ENCODE measurements around the gene TMEM63C. TPM values are rescaled to one million over a fixed set of nuclear protein-coding genes. Genes with fewer than 3 reads are reported as not detected.

The TMEM63C gene
- polyA plus RNA-seq, 1 donor = 7.7 TPM

DNA sequence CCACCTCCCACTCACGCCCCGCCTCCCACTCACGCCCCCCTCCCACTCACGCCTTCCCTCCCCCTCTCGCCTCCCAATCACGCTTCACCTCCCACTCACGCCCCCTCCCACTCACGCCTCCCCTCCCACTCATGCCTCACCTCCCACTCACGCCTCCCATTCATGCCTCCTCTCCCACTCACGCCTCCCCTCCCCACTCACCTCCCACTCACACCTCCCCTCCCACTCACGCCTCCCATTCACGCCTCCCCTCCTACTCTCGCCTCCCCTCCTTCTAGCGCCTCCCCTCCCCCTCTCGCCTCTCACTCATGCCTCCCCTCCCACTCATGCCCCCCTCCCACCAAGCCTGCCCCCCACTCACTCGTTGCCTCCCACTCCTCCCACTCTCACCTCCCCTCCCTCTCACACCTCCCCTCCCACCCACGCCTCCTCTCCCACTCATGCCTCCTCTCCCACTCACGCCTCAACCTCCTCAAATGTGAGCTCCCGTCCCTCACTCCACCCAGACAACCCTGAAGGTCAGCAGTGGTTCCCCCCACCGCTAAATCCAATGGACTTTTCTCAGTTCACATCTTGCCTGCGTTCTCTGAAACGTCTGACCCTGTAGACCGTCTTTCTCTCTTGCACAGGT is 39.8 kb downstream of the TMEM63C start:
- peaks cover 2% of the 10 kb centered on the region for H3K27me3 ChIP-seq (ENCODE audit: control insufficient read depth, insufficient read depth, low read length)
- no peak for DNase-seq
- no peak overlapping the region for H3K4me3 ChIP-seq (ENCODE audit: low read length)
- no peaks in the 10 kb centered on the region for H3K36me3 ChIP-seq (ENCODE audit: control insufficient read depth, insufficient read depth, low read length)
- no peaks in the 10 kb centered on the region for H3K9me3 ChIP-seq (ENCODE audit: control insufficient read depth, low read depth, low read length)
- H3K4me1 ChIP-seq (ENCODE audit: control insufficient read depth, insufficient read depth, low read length) = no peaks in the 10 kb centered on the region
- no CpG with 5 or more reads among the region's 23 CpGs for WGBS (ENCODE audit: insufficient coverage, low lambda C conversion rate)
- no peak overlapping the region for H3K27ac ChIP-seq (ENCODE audit: low read length)

DNA sequence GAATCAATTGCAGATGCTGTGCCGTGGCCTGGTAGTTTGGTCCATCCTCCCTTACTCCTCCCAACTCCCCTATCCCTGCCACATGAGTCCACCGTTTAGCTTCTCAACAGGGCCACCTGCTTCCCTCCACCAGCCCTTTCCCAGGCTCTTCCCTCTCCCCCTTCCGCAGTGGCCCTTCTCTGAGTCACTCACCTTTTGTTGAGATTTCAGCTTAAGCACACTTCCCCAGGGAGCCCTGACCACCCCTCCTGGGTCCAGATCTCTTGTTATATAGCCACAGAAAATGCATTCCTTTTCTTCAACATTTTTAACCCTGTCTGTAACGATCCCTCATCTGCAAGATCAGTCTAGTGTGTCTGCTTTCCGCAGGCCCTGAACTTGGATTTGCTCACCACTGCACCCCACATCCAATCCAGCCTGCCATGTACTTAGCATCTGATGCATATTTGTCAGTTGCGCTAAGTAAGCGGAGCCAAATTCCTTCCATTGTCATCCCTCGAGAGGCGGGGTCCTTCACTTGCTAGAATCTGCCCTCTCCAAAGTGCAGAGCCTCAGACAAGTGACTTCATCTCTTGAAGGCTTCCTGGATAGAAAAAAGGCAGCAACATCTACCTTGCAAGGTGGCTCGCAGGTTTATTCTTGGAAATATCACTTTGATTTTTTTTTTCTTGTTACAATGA is 41.1 kb downstream of the TMEM63C start:
- no peaks in the 10 kb centered on the region for H3K4me1 ChIP-seq (ENCODE audit: control insufficient read depth, insufficient read depth, low read length)
- no peaks in the 10 kb centered on the region for H3K27me3 ChIP-seq (ENCODE audit: control insufficient read depth, insufficient read depth, low read length)
- no peaks in the 10 kb centered on the region for H3K36me3 ChIP-seq (ENCODE audit: control insufficient read depth, insufficient read depth, low read length)
- DNase-seq = no peak
- no peak overlapping the region for H3K27ac ChIP-seq (ENCODE audit: low read length)
- H3K4me3 ChIP-seq (ENCODE audit: low read length) = no peak overlapping the region
- 100% methylated on average over 1 of the region's 10 CpGs for WGBS (ENCODE audit: insufficient coverage, low lambda C conversion rate)
- H3K9me3 ChIP-seq (ENCODE audit: control insufficient read depth, low read depth, low read length) = no peaks in the 10 kb centered on the region

DNA sequence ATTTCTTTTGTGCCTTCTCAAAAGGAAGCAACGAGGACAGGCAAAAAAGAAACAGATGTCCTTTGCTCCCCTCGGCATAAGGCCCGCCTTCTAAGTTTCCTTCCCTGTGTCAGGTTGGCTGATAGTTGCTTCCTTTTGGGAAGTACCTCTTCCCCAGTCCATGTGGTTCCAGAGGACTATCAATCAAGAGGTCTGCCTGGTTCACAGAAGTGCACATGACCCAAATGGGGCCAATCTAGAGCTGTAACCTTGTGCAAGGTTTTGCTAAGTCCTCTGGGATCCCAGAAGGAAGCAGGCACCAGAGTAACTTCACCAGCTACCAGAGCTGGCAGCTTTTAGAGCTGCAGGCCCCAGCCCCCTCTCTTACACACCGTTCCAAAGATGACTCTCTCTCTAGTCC is 42.6 kb downstream of the TMEM63C start:
- WGBS (ENCODE audit: insufficient coverage, low lambda C conversion rate) = no CpG with 5 or more reads among the region's 4 CpGs
- Histone ChIP-seq H3K4me3 (ENCODE audit: low read length) (no peak overlapping the region), H3K9me3 (ENCODE audit: control insufficient read depth, low read depth, low read length) (no peaks in the 10 kb centered on the region), H3K36me3 (ENCODE audit: control insufficient read depth, insufficient read depth, low read length) (no peaks in the 10 kb centered on the region), H3K27me3 (ENCODE audit: control insufficient read depth, insufficient read depth, low read length) (no peaks in the 10 kb centered on the region), H3K4me1 (ENCODE audit: control insufficient read depth, insufficient read depth, low read length) (no peaks in the 10 kb centered on the region), H3K27ac (ENCODE audit: low read length) (no peak overlapping the region)
- no peak for DNase-seq

- H3K27ac ChIP-seq (ENCODE audit: low read length) = no peak overlapping the region
- H3K4me1 ChIP-seq (ENCODE audit: control insufficient read depth, insufficient read depth, low read length) = no peaks in the 10 kb centered on the region
- no peak overlapping the region for H3K4me3 ChIP-seq (ENCODE audit: low read length)
- no peaks in the 10 kb centered on the region for H3K36me3 ChIP-seq (ENCODE audit: control insufficient read depth, insufficient read depth, low read length)
- H3K27me3 ChIP-seq (ENCODE audit: control insufficient read depth, insufficient read depth, low read length) = no peaks in the 10 kb centered on the region
- no peaks in the 10 kb centered on the region for H3K9me3 ChIP-seq (ENCODE audit: control insufficient read depth, low read depth, low read length)
- whole genome bisulfite sequencing (ENCODE audit: insufficient coverage, low lambda C conversion rate) = no CpG with 5 or more reads among the region's 12 CpGs
- no peak for DNase-seq
Measured at GRCh38 chr14:77225254-77225653, 43.7 kb downstream of the TMEM63C start.

GRCh38 chr14:77225892-77226557 is 44.4 kb downstream of the TMEM63C start:
- Histone ChIP-seq H3K27me3 (ENCODE audit: control insufficient read depth, insufficient read depth, low read length) (no peaks in the 10 kb centered on the region), H3K27ac (ENCODE audit: low read length) (no peak overlapping the region), H3K4me1 (ENCODE audit: control insufficient read depth, insufficient read depth, low read length) (no peaks in the 10 kb centered on the region), H3K36me3 (ENCODE audit: control insufficient read depth, insufficient read depth, low read length) (no peaks in the 10 kb centered on the region), H3K9me3 (ENCODE audit: control insufficient read depth, low read depth, low read length) (no peaks in the 10 kb centered on the region), H3K4me3 (ENCODE audit: low read length) (no peak overlapping the region)
- DNase-seq = no peak
- 89% methylated on average over 5 of the region's 14 CpGs for WGBS (ENCODE audit: insufficient coverage, low lambda C conversion rate)

DNA sequence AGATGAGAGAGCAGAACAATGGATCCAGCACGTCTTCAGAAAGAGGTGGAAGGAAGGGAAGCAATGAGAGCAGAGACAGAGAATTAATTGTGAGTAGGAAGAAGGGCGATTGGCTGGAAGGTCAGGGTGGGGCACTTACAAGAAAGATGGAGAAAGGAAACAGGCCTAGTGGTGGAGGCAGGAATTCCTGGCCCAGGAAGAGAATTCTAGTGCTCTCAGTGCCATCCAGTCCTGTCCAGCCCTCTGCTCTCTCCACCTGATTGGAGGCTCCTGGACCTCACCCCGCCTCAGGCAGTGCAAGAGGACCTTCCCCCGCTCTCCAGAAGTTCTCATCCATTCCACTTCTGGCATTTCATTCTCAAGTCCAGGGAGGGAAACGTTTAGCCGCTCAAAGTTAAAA is 46.5 kb downstream of the TMEM63C start:
- H3K4me3 ChIP-seq (ENCODE audit: low read length) = no peak overlapping the region
- H3K27ac ChIP-seq (ENCODE audit: low read length) = no peak overlapping the region
- no peaks in the 10 kb centered on the region for H3K27me3 ChIP-seq (ENCODE audit: control insufficient read depth, insufficient read depth, low read length)
- WGBS (ENCODE audit: insufficient coverage, low lambda C conversion rate) = 70% methylated on average over 4 of the region's 6 CpGs
- no peaks in the 10 kb centered on the region for H3K9me3 ChIP-seq (ENCODE audit: control insufficient read depth, low read depth, low read length)
- H3K4me1 ChIP-seq (ENCODE audit: control insufficient read depth, insufficient read depth, low read length) = no peaks in the 10 kb centered on the region
- no peaks in the 10 kb centered on the region for H3K36me3 ChIP-seq (ENCODE audit: control insufficient read depth, insufficient read depth, low read length)
- DNase-seq = no peak

- WGBS (ENCODE audit: insufficient coverage, low lambda C conversion rate) = no CpG with 5 or more reads among the region's 2 CpGs
- no peak for DNase-seq
- no peak overlapping the region for H3K4me3 ChIP-seq (ENCODE audit: low read length)
- no peak overlapping the region for H3K27ac ChIP-seq (ENCODE audit: low read length)
- H3K9me3 ChIP-seq (ENCODE audit: control insufficient read depth, low read depth, low read length) = no peaks in the 10 kb centered on the region
- H3K4me1 ChIP-seq (ENCODE audit: control insufficient read depth, insufficient read depth, low read length) = no peaks in the 10 kb centered on the region
- no peaks in the 10 kb centered on the region for H3K36me3 ChIP-seq (ENCODE audit: control insufficient read depth, insufficient read depth, low read length)
- no peaks in the 10 kb centered on the region for H3K27me3 ChIP-seq (ENCODE audit: control insufficient read depth, insufficient read depth, low read length)
Measured at GRCh38 chr14:77230914-77231313, 49.3 kb downstream of the TMEM63C start.

DNA sequence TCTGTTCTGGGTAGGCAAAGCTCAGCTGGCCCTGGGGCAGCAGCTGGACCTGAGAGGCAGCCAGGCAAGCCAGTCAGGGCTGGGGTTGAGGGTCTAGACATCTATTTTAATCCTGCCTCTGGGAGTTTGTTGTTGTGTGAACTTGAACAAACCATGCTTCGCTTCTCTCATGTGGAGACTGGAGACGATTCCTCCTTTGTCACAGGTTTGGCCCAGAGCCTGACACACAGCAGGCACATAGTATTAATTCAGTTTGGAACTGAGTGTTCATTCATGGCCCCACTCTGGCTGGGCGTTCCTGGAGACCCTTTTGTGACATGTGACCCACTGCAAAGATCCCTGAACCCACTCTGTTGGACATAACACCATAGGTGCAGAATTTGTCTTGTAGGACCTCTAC is 50.1 kb downstream of the TMEM63C start:
- no peaks in the 10 kb centered on the region for H3K27me3 ChIP-seq (ENCODE audit: control insufficient read depth, insufficient read depth, low read length)
- no peak for DNase-seq
- no peaks in the 10 kb centered on the region for H3K9me3 ChIP-seq (ENCODE audit: control insufficient read depth, low read depth, low read length)
- no peaks in the 10 kb centered on the region for H3K36me3 ChIP-seq (ENCODE audit: control insufficient read depth, insufficient read depth, low read length)
- H3K27ac ChIP-seq (ENCODE audit: low read length) = no peak overlapping the region
- no CpG with 5 or more reads among the region's 3 CpGs for WGBS (ENCODE audit: insufficient coverage, low lambda C conversion rate)
- H3K4me3 ChIP-seq (ENCODE audit: low read length) = no peak overlapping the region
- H3K4me1 ChIP-seq (ENCODE audit: control insufficient read depth, insufficient read depth, low read length) = no peaks in the 10 kb centered on the region

DNA sequence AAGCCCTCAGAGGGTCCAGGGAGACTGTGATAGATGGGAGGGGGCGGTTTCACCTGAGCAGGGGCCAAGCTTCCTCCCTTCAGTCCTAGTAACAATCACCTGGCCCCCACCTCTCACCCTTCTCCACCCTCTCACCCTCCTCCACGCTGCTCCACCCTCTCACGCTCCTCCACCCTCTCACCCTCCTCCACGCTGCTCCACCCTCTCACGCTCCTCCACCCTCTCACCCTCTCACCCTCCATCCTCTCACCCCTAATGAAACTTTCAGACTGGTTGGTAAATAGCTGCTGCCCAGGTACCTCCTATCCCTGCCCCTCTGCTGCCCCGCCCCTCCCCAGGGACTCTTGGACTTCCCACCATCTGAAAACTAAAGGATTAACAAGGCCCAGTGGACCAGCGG is 55.2 kb downstream of the TMEM63C start:
- DNase-seq = no peak
- Histone ChIP-seq H3K4me1 (ENCODE audit: control insufficient read depth, insufficient read depth, low read length) (no peaks in the 10 kb centered on the region), H3K27me3 (ENCODE audit: control insufficient read depth, insufficient read depth, low read length) (no peaks in the 10 kb centered on the region), H3K36me3 (ENCODE audit: control insufficient read depth, insufficient read depth, low read length) (no peaks in the 10 kb centered on the region), H3K9me3 (ENCODE audit: control insufficient read depth, low read depth, low read length) (no peaks in the 10 kb centered on the region), H3K4me3 (ENCODE audit: low read length) (no peak overlapping the region), H3K27ac (ENCODE audit: low read length) (no peak overlapping the region)
- WGBS (ENCODE audit: insufficient coverage, low lambda C conversion rate) = no CpG with 5 or more reads among the region's 7 CpGs

DNA sequence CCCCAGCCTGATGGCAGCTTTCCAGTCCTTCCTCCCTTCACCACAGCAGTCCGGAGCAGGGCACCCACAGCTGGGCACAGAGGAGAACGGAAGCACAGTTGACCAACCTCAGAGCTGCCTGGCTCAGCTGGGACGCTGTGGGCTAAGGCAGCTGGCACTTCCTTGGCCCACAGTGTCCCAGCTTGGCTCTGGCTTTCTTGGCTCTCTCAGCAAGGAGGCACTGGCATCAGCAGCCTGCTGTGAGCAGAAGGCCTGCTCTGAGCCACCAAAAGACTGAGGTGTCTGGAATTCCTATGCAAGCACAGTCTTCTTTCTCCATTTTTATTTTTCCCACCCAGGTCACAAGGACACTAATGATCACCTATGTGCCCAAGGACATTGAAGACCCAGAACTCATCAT is 56.8 kb downstream of the TMEM63C start:
- no peak overlapping the region for H3K4me3 ChIP-seq (ENCODE audit: low read length)
- no CpG with 5 or more reads among the region's 3 CpGs for WGBS (ENCODE audit: insufficient coverage, low lambda C conversion rate)
- H3K4me1 ChIP-seq (ENCODE audit: control insufficient read depth, insufficient read depth, low read length) = no peaks in the 10 kb centered on the region
- H3K27ac ChIP-seq (ENCODE audit: low read length) = no peak overlapping the region
- no peaks in the 10 kb centered on the region for H3K27me3 ChIP-seq (ENCODE audit: control insufficient read depth, insufficient read depth, low read length)
- no peaks in the 10 kb centered on the region for H3K36me3 ChIP-seq (ENCODE audit: control insufficient read depth, insufficient read depth, low read length)
- H3K9me3 ChIP-seq (ENCODE audit: control insufficient read depth, low read depth, low read length) = no peaks in the 10 kb centered on the region
- DNase-seq = no peak

All from large intestine (tissue), 3 donors.